ENCODE measurements around the gene PEX16.

Gene PEX16

DNA sequence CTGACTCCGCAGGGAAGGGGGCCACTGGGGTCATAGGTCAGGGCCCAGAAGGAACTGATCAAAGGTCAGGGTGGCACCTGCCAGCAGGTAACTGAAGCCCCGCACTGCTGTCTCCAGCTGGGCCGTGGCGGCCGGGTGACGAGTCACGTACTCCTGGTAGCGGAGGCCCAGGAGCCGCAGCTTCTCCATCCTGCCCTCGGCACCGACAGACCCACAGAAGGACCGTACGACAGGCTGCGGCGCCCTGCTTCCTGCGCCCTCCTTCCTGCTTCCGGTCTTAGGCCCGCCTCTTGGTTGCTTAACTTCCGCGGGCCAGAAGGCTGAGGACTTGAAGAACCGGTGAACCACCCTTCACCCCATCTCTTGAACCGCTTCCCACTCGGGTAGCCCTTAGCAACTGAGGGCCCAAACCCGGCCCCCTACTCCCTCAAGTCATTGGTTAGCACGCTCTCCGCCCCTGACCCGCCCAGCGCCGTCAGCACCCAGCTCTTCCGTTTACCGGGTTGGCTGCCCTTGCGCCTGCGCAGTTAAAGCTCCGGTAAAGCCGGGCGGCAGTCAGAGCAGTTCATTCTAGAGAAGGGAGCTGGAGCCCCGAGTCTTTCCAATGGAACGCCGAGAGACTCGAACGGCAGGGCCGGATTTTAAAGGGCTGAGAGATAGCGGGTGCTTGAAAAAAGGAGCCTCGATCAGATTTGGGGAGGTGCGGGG is at the start of gene PEX16:
TSS of gene PEX16 (minus strand) at position 255 of the 708 bp plus-strand sequence. CDS start at position 189, 66 bp downstream.
- in situ Hi-C loops (cut with MboI; ENCODE audit: low sequenced_read_pairs), result no loop called here

DNA sequence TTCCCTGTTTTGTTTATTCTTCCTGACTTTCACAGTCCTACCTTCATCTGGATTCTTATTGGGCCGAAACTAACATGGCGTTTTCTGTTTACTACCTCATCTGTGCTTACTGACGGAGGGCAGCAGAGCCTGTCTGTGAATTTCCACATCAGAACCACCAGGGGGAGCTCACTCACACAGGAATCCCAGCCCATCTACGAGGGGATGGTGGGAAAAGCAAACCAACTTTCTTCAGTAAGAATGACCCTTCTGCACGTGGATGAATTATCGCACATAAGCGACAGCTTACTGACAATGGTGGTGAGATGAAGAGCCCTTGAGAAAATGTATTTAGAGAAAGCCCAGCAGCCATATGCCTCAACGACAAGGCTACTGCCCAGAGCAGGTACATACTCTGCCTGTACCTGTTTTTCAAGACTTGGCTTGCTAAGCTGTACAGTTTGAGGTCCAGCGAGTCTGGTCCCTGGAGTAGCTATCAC is 47.3 kb upstream of the PEX16 start:
- in situ Hi-C loops (cut with MboI; ENCODE audit: low sequenced_read_pairs), result no loop called here

DNA sequence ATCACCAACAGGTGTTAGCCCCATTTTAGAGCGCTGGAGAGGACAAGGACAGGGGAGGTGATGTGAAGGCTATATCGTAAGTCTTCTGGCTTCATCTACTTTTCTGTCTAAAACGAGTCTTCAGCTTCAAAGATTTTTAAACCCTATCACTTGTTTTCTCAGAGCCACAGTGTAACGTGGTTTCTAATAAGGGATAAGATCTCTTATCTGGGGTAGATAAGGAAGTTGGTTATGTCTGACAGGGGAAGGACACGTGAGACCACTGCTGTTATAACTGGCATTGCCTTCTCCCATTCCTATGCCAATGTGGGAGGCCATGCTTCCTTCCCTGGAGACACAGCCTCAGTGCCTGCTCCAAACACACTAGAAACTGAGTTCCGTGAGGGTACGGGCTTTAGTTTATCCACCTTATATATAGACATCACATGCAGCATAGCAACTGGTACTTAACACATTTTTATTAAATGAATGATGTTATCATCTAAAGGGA is 44.1 kb upstream of the PEX16 start:
- in situ Hi-C loops (cut with MboI; ENCODE audit: low sequenced_read_pairs), result no loop called here

DNA sequence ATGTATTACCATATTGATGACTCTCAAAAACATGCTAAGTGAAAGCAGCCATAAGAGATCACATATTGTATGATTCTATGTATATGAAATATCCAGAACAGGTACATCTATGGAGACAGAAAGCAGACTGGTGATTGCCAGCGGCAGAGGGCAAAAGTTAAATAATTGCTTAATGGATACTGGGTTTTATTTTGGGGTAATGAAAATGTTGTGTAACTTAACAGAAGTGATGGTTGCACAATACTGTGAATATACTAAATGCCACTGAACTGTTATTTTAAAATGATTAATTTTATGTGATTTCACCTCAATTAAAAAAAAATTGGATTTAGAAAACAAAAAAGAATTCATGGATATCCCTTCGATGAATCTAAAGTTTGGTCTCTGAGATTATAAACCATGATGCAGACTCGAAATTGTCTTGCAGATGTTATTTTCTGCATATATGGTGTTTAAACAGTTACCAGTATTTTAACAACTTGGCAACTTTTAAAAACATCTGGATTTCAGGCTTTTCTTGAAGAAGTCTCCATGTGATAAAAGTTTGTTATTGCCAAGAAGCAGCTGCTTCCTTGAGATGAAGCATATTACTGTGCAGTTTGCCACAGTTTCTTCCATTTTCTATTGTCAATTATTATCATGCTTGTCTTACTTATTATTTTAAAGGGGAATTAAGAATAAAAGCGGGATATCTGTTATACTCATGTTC is 42.9 kb upstream of the PEX16 start:
- in situ Hi-C loops (cut with MboI; ENCODE audit: low sequenced_read_pairs), result no loop called here

DNA sequence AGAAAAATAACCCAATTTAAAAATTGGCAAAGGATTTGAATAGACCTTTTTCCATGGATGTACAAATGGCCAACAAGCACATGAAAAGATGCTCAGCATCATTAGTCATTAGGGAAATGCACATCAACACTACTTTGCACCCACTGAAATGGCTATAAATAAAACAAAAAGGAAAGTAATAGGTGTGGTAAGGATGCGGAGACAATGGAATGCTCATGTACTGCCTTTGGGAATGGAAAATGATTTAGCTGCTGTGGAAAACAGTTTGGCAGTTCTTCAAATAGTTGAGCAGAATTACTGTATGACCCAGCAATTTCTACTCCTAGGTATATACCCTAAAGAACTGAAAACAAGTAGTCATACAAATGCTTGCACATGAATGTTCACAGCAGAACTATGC is 42.2 kb upstream of the PEX16 start:
- in situ Hi-C loops (cut with MboI; ENCODE audit: low sequenced_read_pairs), result no loop called here

DNA sequence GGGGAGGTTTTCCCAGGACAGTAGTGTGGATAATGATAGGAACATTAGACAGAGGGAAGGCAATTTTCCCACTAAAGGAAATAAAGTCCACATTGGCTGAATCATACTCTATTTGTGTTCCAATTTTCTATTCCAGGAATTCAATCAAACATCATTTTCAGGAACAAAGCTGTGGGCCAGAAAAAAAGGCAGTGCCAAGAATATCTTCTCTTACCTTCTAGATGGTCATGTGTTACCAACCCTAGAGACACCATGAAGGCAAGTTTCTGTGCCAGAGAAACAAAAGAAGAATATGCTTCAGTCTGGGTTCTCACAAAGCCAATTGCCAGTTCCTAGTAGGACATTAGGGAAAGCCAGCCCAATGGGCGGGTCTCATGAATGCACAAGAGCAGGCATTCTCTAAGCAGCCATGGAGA is 32.3 kb upstream of the PEX16 start:
- in situ Hi-C loops (cut with MboI; ENCODE audit: low sequenced_read_pairs), result no loop called here

DNA sequence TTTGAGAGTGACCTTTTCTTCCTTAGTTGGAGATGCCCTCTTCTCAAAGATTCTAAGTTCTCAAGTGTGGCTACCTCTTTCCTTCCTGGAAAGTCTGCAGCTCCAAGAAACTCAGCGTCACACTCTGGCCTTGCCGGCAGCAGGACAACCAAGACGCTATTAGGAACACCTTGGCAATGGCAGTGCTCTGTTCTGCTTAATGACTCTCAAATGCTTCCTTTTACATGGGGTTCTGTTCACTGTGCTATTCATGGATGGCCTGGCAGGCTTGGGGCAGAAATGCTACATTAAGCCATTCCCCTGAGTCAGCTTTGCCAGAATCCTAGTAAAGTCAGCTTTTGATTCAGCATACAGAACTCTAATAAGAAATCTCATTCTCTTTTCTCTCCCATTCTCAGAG is 30.7 kb upstream of the PEX16 start:
- in situ Hi-C loops (cut with MboI; ENCODE audit: low sequenced_read_pairs), result no loop called here

DNA sequence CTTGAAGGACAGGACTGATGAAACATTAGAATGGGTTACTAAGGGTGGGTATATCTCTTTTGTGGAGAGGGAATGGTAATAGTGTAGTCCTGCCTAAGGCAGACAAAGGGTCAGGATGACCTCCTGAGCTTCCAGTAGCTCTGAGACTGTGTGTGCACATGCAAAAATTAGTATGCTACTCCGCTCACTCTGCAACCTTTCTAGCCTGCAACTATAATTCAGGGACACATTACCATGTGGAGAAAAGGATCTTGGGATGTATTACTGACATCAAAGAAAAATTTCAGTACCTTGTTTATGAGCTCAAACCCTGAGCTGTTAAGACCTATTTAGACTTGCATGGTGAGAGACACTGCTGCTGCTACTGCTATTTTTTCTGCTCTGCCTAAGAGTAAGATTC is 30.2 kb upstream of the PEX16 start:
- in situ Hi-C loops (cut with MboI; ENCODE audit: low sequenced_read_pairs), result no loop called here

DNA sequence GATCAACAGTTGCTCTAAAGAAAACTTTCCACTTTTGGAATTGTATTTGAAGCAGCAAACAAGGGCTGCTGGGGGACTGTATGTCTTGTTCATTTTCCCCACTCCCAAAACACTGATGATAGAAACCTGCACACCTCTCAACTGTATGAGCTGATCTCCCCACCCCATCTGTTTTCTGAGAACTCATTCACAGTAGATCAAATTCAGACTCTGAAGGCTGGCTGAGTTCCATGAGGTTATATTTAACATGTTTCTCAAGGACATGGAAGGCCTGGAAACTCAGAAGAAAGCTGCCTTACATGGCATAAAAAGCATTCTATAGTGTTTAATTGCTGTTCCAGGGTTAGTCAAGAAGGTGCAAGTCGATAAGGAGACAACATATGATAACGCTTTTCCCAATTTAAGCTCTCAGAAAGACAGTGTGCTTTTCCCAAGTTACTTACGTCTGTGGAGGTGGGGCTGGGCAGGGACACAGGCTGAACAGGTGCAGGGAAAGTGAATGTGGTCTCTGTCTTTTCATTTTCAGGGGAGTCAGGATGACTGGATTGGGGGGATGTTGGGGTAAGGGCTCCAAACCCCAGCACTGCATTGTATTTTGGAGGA is 27.8 kb upstream of the PEX16 start:
- in situ Hi-C loops (cut with MboI; ENCODE audit: low sequenced_read_pairs), result no loop called here

DNA sequence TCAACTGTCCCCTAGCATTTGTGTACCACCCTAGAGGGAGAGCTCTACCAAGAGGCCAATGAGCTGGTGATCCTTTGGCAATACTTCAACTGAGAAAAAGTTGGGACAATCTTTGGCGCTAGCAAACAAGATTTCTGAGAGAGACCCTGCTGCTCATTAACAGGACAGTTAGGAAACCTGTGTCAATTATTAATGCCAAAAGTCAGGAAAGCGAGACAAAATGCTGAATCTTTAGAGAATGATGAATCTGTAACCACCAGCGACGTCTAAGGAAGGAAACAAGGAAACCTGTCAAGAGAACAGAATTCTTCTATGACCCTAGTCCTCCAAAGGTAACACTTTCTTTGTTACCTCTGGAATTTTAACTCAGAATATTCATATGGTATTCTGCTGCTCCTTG is 24.7 kb upstream of the PEX16 start:
- in situ Hi-C loops (cut with MboI; ENCODE audit: low sequenced_read_pairs), result no loop called here

DNA sequence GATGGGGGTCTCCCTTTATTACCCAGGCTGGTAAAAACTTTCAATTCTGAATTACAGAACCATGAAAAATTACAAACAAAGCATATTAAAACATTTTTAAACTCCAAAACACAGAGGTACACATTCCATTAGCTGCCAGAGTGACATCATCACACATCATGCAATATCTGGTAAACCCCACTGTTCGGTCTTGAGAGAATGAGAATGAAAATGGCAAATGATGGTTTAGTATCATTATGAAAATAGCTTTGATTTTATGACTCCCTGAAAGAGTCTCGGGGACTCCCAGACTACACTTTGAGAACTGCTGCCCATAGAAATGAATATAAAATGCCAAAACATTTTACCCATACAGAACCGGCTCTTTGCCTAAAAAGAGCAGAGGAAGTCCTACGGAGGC is 23.6 kb upstream of the PEX16 start:
- in situ Hi-C loops (cut with MboI; ENCODE audit: low sequenced_read_pairs), result no loop called here

DNA sequence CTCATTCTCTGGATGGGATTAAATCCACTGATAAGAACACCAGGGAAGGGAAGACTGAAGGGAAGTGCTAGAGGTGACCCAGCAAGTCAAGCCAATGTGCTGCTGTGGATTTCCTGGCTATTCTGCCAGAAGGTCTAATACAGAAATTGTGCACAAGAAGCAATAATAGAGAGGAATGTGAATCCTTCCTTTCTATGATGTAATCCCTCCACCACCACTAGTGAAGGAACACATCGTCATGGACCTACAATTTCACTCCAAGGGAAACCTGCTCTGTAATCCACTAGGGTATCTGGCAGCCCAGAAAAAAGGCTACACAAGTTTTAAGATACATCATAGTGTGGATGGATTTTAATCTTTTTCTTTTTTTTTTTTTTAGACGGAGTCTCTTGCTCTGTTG is 22.2 kb upstream of the PEX16 start:
- in situ Hi-C loops (cut with MboI; ENCODE audit: low sequenced_read_pairs), result no loop called here

DNA sequence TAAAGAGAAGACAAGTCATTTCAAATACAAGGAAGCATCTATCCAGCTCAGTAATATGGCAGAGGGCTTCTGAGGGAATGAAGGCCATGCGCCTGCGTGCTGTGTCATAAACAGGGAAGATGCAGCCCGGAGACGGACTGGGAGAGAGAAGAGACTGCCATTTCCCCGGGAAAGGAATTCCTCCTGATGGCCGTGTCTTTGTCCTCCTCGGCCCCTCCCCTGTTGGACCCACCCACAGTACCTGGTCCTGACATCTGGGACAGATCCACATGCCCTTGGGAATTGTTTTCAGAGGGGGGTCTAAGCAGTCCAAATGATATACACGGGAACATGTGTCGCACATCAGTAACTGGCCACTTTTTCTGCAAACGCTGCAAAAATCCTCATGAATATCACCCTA is 20.2 kb upstream of the PEX16 start:
- in situ Hi-C loops (cut with MboI; ENCODE audit: low sequenced_read_pairs), result no loop called here

DNA sequence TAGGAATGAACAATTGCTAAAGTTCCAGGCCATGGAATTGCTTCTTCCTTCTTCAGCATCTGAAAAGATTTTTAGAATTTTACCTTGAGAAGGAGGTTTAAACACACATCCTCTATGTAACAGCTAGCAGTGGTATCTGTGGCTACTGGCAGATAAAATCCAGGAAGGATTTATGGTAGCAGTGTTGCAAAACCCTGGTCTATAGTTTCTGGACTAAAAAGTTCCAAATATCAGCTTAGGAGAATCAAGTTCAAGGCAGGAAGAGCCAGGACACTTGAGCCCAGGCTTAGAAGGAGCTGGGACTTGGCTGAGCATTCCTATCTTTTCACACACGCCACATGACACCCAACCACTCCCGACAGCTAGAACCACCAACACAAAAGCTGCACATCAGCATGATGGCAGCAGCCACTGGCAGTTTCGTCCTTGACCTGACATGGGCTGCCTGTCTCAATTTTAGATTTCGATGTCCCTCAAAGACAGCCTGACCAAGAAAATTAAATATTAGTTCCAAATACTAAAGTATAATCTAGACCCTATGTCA is 18.9 kb upstream of the PEX16 start:
- in situ Hi-C loops (cut with MboI; ENCODE audit: low sequenced_read_pairs), result no loop called here

DNA sequence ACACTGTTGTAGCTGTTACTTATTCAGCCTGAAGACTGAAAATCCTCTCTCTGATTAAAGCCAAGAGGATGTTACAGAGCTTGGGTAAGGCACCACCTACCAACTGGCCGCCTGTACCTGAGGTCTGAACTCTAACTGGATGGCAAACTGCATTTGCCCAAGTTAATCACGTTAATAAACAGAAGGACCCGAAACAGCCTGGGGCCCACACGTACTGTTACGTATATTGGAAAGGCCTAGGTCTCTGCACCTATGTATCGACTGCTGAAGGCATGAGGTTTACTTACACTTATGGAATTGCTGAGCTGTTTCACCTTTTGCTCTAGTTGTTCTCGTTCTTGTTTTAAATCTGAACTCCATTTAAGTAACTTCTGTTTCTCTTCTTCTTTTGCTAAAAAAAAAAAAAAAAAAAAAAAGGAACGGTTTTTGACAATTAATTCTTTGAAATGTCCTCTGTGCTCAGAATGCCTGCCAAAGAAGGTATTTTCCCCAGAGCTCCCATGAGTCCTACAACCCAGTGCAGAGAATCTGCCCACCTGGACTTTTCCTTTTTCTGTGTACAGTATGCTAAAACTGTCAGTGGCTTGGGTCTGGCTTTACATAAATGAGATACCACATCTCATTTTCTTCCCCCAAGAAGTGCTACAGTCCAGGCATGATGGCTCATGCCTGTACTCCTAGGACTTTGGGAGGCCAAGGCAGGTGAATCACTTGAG is 17.8 kb upstream of the PEX16 start:
- in situ Hi-C loops (cut with MboI; ENCODE audit: low sequenced_read_pairs), result no loop called here

DNA sequence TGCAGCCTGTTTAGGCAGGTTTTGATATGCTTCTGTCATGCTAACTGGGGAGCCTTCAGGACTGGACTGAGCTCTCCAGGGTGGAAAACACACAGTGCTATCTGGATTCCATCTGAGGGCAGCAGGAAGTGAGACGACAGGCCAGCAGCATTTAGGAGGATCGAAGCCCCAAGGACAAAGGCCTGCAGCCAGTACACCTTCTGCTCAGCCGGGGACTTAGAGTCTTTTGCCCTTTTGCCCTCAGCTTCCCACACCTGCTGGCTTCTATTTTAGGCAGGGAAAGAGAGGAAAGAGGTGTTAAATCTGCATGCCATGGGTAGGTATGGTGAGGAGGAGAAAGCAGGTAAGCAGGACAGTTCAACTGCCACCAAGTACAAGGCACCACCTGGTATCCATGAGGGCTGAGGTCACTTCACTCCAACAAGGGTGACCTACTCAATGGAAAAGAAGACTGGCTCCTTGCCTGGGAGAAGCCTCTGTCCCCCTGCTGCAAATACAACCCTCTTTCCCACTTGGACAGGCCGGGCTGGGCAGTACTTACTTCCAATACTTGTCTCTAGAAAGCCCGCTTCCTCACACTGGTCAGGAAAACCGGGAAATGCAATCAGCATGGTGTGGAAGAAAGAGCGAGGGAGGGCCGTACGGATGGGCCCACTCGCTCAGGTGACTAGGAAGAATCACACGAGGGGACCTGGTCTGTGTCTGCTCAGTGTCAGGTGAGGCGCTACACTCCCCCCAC is 17.1 kb upstream of the PEX16 start:
- in situ Hi-C loops (cut with MboI; ENCODE audit: low sequenced_read_pairs), result no loop called here

DNA sequence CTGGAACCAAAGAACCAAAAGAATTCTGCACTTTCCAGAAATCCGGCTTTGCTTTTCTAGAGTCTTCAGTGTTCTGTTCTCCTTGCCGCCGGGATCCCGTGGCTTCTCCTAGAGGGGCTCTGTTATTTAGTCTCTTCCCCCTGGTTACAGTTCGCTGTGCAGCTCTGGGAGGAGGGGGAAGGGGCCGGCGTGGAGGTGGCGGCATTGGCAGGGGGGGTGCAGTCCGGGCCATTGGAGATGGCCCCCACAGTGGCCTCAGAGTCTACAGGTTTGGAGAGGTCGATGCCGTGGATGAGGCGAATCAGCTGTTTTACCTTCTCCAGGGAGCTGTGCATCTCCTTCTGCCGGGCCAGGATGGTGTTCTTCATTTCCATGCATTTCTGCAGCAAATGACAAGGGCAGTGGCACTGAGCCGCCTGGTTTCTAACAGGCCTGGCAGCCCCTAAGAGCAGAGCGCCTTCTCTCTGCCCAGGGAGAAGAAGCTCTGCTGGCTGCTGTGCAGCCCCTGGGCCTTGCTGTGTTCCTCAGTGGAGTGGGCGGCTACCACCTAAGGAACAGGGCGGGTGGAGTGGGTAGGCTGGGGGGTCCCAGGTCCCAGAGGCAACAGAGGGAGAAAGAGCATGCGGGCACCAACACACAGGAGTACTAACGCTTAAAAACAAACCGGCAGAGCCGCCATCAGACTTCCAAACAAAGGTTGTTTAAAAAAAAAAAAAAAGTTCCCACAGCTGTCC is 16.3 kb upstream of the PEX16 start:
- in situ Hi-C loops (cut with MboI; ENCODE audit: low sequenced_read_pairs), result no loop called here

DNA sequence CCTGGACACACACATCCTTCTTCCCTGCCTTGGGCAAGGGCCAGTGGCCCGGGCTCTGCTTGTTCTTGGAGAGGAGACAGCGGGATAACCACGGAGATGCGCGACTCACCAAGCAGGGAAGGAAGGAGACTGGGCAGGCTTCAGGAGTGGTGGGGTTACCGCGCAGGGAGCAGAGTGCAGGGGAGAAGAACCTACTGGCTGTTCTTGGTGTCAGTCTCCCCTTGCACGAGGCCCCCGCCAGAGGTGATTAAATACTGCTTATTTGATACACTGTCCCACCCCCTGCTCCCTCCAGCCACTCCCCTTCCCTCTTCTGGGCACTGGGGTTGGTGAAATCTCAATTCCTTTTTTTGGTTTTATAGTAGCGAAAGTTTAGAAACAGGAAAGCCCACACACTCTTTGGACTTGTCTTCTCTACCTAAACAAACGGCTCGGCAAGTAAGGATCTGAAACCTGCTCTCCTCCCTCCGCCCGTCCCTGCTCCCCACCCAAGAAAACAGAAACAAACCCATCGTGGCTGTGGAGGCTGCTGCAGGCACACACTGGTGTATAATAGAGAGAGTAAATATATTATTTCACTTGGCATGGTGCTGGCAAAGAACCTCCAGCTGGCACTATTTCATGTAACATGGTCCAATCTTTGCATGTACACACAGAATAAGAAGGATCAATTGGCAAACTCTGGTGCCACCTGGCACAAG is 15.6 kb upstream of the PEX16 start:
- in situ Hi-C loops (cut with MboI; ENCODE audit: low sequenced_read_pairs), result no loop called here

DNA sequence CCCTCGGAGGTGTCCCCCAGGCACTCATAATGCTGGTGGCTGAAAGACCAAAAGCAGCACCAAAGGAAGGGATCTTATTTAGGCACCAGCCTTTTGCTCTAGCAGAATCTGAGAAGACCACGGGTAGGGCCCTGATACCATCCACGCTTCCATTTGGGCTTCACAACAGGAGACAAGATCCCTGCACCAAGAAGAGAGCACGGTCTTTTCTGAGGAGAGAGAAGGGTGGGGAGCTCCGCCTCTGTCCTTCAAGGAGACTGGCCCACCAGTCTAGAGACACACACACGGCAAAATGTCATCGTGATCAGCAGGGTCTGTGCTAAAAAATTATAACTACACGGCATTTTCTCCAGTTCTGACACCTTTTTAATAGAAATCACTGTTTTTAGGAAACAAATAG is 14.5 kb upstream of the PEX16 start:
- in situ Hi-C loops (cut with MboI; ENCODE audit: low sequenced_read_pairs), result no loop called here

Data from hTERT RPE-1 (cell line).